Measurements from ENCODE around the gene LAMB4. TPM values are rescaled to one million over a fixed set of nuclear protein-coding genes. Genes with fewer than 3 reads are reported as not detected.

Gene LAMB4
- total and polyA plus RNA-seq, 7 experiments from 2014 or later: 0.17 TPM; not detected in 6

DNA sequence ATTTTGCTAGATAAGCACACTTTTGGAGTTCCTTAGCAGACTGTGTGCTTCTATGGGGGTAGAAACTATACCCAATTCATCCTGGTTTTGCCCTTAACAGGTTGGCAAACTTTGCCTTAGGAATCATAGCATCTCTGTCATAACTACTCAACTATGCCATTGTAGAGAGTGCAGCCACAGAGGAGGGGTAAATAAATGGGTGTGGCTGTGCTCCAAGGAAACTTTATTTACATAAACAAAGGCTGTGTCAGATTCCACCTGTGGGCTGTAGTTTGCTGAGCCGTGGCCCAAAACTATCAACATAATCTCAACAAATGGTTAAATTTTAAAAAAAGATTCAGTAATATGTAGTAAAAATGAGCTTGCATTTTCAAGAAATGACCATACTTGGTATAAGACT, 75.6 kb downstream of the LAMB4 start:
- ATAC-seq: no peak
- no peak for DNase-seq
- Mint-ChIP-seq H3K36me3 (no peaks in the 10 kb centered on the region), H3K4me1 (peaks cover 0 to 8% (median 2%) of the 10 kb centered on the region in 7 donors), H3K27ac (no peak overlapping the region), H3K9me3 (no peaks in the 10 kb centered on the region), H3K27me3 (peaks cover 0 to 10% (median 5%) of the 10 kb centered on the region in 5 donors), H3K4me3 (no peak overlapping the region)
- ChIA-PET CTCF (no interaction called here), POLR2A (no interaction called here)
- Histone ChIP-seq H3K4me3 (ENCODE audit: low read length) (no peak overlapping the region), H3K4me1 (ENCODE audit: control insufficient read depth in 2 of 2, insufficient read depth in 2 of 2, low read length in 2 of 2) (no peaks in the 10 kb centered on the region), H3K36me3 (ENCODE audit: control insufficient read depth in 2 of 3, insufficient read depth in 3 of 3, low read length in 3 of 3) (no peaks in the 10 kb centered on the region), H3K9me3 (ENCODE audit: control insufficient read depth in 2 of 3, low read length in 3 of 3) (no peaks in the 10 kb centered on the region), H3K27me3 (ENCODE audit: control insufficient read depth in 2 of 2, insufficient read depth in 2 of 2, low read length in 2 of 2) (no peaks in the 10 kb centered on the region), H3K27ac (ENCODE audit: low read depth, low read length) (no peak overlapping the region)
- intact Hi-C loops (cut with micrococcal nuclease): no loop called here

DNA sequence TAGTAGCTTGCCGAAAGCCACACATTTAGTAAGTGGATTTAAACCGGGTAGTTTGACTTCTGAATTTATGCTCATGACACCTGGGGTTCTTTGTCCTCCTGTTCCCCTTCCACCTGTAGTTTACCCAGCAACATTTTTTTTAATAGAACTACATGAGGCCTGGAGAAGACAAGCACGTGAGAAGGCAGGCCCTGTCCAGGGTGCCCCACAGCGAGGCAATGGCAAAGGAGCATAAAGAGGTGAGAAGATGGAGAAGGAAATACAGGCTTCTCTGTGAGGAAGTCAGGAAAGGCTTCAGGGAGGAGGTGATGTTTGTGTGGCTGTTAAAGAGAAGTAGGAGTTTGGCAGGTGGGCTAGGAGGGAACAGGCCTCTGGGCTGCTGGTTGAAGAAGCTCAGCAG, 76.9 kb downstream of the LAMB4 start:
- no peak overlapping the region for H3K4me3 Mint-ChIP-seq
- intact Hi-C loops (cut with micrococcal nuclease): no loop called here
- ATAC-seq: no peak

DNA sequence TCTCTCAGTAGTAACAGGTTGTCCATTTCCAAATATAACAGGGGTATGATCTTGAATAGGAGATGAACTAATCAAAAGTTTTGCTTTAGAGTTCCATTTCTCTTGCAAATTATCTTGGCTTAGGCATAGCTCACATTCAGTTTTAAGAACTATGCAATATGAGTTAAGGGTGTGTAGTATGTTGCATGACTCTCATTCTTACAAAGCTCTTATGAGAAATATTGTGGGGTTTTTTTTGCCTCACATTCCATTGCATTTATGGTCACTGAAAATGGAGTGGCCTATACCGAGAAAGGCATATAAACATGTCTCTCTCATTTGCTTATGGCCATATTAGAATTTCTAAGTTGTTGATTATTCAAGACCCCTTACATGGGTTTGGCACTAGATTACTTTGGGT, 78.7 kb downstream of the LAMB4 start:
- no peaks in the 10 kb centered on the region for H3K36me3 Mint-ChIP-seq
- DNase-seq: no peak
- no peak for ATAC-seq
- ChIA-PET CTCF (no interaction called here), POLR2A (no interaction called here)
- H3K9me3 Mint-ChIP-seq: no peaks in the 10 kb centered on the region
- H3K4me1 ChIP-seq (ENCODE audit: control insufficient read depth in 2 of 2, insufficient read depth in 2 of 2, low read length in 2 of 2): no peaks in the 10 kb centered on the region
- H3K36me3 ChIP-seq (ENCODE audit: control insufficient read depth in 2 of 3, insufficient read depth in 3 of 3, low read length in 3 of 3): no peaks in the 10 kb centered on the region
- H3K27ac Mint-ChIP-seq: no peak overlapping the region
- H3K4me3 Mint-ChIP-seq: no peak overlapping the region
- peaks cover 0 to 19% (median 6%) of the 10 kb centered on the region in 7 donors for H3K4me1 Mint-ChIP-seq
- peaks cover 0 to 10% (median 4%) of the 10 kb centered on the region in 5 donors for H3K27me3 Mint-ChIP-seq
- H3K9me3 ChIP-seq (ENCODE audit: control insufficient read depth in 2 of 3, low read length in 3 of 3): no peaks in the 10 kb centered on the region
- intact Hi-C loops (cut with micrococcal nuclease): no loop called here
- H3K27ac ChIP-seq (ENCODE audit: low read depth, low read length): no peak overlapping the region
- H3K27me3 ChIP-seq (ENCODE audit: control insufficient read depth in 2 of 2, insufficient read depth in 2 of 2, low read length in 2 of 2): no peaks in the 10 kb centered on the region
- H3K4me3 ChIP-seq (ENCODE audit: low read length): no peak overlapping the region

More for the DNA sequence above, 76.9 kb downstream of the LAMB4 start:
- H3K4me1 ChIP-seq (ENCODE audit: control insufficient read depth in 2 of 2, insufficient read depth in 2 of 2, low read length in 2 of 2): no peaks in the 10 kb centered on the region
- Mint-ChIP-seq H3K9me3 (no peaks in the 10 kb centered on the region), H3K4me1 (peaks cover 0 to 8% (median 2%) of the 10 kb centered on the region in 7 donors), H3K36me3 (no peaks in the 10 kb centered on the region), H3K27me3 (peaks cover 0 to 10% (median 5%) of the 10 kb centered on the region in 5 donors), H3K27ac (no peak overlapping the region)
- H3K27ac ChIP-seq (ENCODE audit: low read depth, low read length): no peak overlapping the region
- no peaks in the 10 kb centered on the region for H3K36me3 ChIP-seq (ENCODE audit: control insufficient read depth in 2 of 3, insufficient read depth in 3 of 3, low read length in 3 of 3)
- POLR2A ChIA-PET: no interaction called here
- no peak overlapping the region for H3K4me3 ChIP-seq (ENCODE audit: low read length)
- H3K9me3 ChIP-seq (ENCODE audit: control insufficient read depth in 2 of 3, low read length in 3 of 3): no peaks in the 10 kb centered on the region
- no peaks in the 10 kb centered on the region for H3K27me3 ChIP-seq (ENCODE audit: control insufficient read depth in 2 of 2, insufficient read depth in 2 of 2, low read length in 2 of 2)
- no peak for DNase-seq
- CTCF ChIA-PET: no interaction called here

DNA sequence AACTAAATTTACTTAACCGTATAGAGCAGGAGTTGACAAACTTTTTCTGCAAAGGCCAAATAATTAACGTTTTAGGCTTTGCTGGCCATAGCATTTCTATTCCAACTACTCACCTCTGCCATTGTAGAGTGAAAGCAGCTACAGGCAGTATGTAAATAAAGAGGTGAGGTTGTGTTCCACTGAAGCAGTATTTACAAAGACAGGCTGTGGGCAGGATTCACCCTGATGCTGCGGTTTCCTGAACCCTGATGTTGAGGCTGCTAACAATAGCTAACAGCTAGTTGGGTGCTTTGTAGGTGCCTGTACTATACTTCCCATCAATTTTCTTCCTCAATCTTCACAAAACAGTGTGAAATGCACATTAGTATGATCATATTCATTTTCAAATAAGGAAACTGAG, 80.2 kb downstream of the LAMB4 start:
- peak in 4 of 9 donors; percentile 4 to 33 (median 10) for DNase-seq

DNA sequence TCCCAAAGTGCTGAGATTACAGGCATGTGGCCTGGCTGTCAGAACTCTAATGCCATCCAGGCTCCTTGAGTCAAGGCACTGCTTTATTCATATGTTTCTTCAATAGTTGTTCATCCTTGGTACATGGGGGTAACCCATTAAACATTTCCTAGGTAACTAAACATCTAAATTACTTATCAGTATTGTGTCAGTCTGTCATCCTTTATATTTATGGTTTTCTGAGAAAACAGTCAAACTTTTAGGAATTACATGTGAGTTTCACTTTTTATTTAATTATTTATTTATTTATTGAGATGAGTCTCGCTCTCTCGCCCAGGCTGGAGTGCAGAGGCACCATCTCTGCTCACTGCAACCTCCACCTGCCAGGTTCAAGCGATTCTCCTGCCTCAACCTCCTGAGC, 81.7 kb downstream of the LAMB4 start:
- Histone ChIP-seq H3K27me3 (ENCODE audit: control insufficient read depth in 2 of 2, insufficient read depth in 2 of 2, low read length in 2 of 2) (no peaks in the 10 kb centered on the region), H3K27ac (ENCODE audit: low read depth, low read length) (no peak overlapping the region), H3K4me1 (ENCODE audit: control insufficient read depth in 2 of 2, insufficient read depth in 2 of 2, low read length in 2 of 2) (no peaks in the 10 kb centered on the region), H3K36me3 (ENCODE audit: control insufficient read depth in 2 of 3, insufficient read depth in 3 of 3, low read length in 3 of 3) (no peaks in the 10 kb centered on the region), H3K9me3 (ENCODE audit: control insufficient read depth in 2 of 3, low read length in 3 of 3) (no peaks in the 10 kb centered on the region), H3K4me3 (ENCODE audit: low read length) (no peak overlapping the region)
- H3K27ac Mint-ChIP-seq: peak overlapping the region in 1 of 9 donors; percentile 56
- H3K9me3 Mint-ChIP-seq: no peaks in the 10 kb centered on the region
- peaks cover 0 to 18% (median 4%) of the 10 kb centered on the region in 5 donors for H3K27me3 Mint-ChIP-seq
- CTCF ChIA-PET: interaction anchor here (0.6 kb wide), 1 partner anchor 18 kb away, joined by 3 read pairs; no protein-coding TSS in a partner anchor
- intact Hi-C loops (cut with micrococcal nuclease): no loop called here
- H3K4me1 Mint-ChIP-seq: peaks cover 0 to 19% (median 6%) of the 10 kb centered on the region in 7 donors
- POLR2A ChIA-PET: no interaction called here
- H3K36me3 Mint-ChIP-seq: no peaks in the 10 kb centered on the region
- DNase-seq: no peak
- no peak for ATAC-seq
- H3K4me3 Mint-ChIP-seq: peak overlapping the region in 2 of 10 donors; percentile 44 to 54

More for the DNA sequence above, 80.2 kb downstream of the LAMB4 start:
- Histone ChIP-seq H3K4me1 (ENCODE audit: control insufficient read depth in 2 of 2, insufficient read depth in 2 of 2, low read length in 2 of 2) (no peaks in the 10 kb centered on the region), H3K4me3 (ENCODE audit: low read length) (no peak overlapping the region), H3K36me3 (ENCODE audit: control insufficient read depth in 2 of 3, insufficient read depth in 3 of 3, low read length in 3 of 3) (no peaks in the 10 kb centered on the region), H3K9me3 (ENCODE audit: control insufficient read depth in 2 of 3, low read length in 3 of 3) (no peaks in the 10 kb centered on the region), H3K27ac (ENCODE audit: low read depth, low read length) (no peak overlapping the region), H3K27me3 (ENCODE audit: control insufficient read depth in 2 of 2, insufficient read depth in 2 of 2, low read length in 2 of 2) (no peaks in the 10 kb centered on the region)
- H3K4me3 Mint-ChIP-seq: peak overlapping the region in 1 of 10 donors; percentile 26
- CTCF ChIA-PET: no interaction called here
- no peak overlapping the region for H3K27ac Mint-ChIP-seq
- H3K9me3 Mint-ChIP-seq: no peaks in the 10 kb centered on the region
- POLR2A ChIA-PET: no interaction called here
- no peaks in the 10 kb centered on the region for H3K36me3 Mint-ChIP-seq
- H3K4me1 Mint-ChIP-seq: peaks cover 0 to 19% (median 6%) of the 10 kb centered on the region in 7 donors
- peaks cover 0 to 16% (median 3%) of the 10 kb centered on the region in 5 donors for H3K27me3 Mint-ChIP-seq
- no peak for ATAC-seq
- intact Hi-C loops (cut with micrococcal nuclease): no loop called here

DNA sequence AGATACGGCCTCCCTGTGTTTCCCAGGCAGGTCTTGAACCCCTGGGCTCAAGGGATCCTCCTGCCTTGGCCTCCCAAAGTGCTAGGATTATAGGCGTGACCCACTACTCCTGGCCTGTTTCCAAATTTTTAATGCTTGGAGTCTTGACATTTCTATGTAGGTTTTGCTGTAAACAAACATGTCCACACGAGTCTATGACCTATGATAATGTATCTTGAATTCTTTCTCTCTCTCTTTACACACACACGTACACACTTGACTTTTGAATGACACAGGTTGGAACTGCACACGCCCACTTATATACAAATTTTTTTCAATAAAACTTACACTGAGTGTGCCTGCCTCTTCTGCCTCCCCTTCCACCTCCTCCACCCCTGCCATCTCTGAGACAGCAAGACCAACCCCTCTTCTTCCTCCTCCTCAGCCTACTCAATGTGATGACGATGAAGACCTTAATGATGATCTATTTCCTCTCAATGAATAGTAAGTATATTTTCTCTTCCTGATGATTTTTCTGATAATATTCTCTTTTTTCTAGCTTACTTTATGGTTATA, 83.1 kb downstream of the LAMB4 start:
- ChIA-PET CTCF (no interaction called here), POLR2A (no interaction called here)
- Mint-ChIP-seq H3K27ac (no peak overlapping the region), H3K4me1 (peaks cover 0 to 19% (median 6%) of the 10 kb centered on the region in 7 donors), H3K27me3 (peaks cover 0 to 18% (median 4%) of the 10 kb centered on the region in 5 donors), H3K36me3 (no peaks in the 10 kb centered on the region), H3K4me3 (no peak overlapping the region), H3K9me3 (no peaks in the 10 kb centered on the region)
- ATAC-seq (no peak), DNase-seq (no peak)
- H3K9me3 ChIP-seq (ENCODE audit: control insufficient read depth in 2 of 3, low read length in 3 of 3): no peaks in the 10 kb centered on the region
- no peaks in the 10 kb centered on the region for H3K36me3 ChIP-seq (ENCODE audit: control insufficient read depth in 2 of 3, insufficient read depth in 3 of 3, low read length in 3 of 3)
- H3K27me3 ChIP-seq (ENCODE audit: control insufficient read depth in 2 of 2, insufficient read depth in 2 of 2, low read length in 2 of 2): no peaks in the 10 kb centered on the region
- H3K27ac ChIP-seq (ENCODE audit: low read depth, low read length): no peak overlapping the region
- H3K4me1 ChIP-seq (ENCODE audit: control insufficient read depth in 2 of 2, insufficient read depth in 2 of 2, low read length in 2 of 2): no peaks in the 10 kb centered on the region
- no peak overlapping the region for H3K4me3 ChIP-seq (ENCODE audit: low read length)
- intact Hi-C loops (cut with micrococcal nuclease): no loop called here

DNA sequence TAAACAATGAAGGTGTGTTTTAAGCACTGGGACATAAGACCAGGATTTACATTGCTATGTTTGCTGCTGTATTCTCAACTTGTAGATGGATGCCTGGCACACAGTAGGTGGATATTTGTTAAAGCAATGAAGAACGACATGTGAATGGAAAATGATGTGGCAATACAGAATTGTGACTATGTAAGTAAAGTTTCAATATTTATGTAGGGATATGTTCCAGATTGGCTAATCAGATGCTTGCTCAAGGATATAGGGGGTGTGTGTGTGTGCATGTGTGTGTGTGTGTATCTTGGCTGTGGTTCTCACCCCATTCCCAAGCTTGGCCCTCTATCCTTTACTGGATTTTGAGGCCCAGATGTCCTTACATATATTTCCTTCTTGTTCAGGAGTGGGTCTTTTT, 84.5 kb downstream of the LAMB4 start:
- Histone ChIP-seq H3K27ac (ENCODE audit: low read depth, low read length) (no peak overlapping the region), H3K27me3 (ENCODE audit: control insufficient read depth in 2 of 2, insufficient read depth in 2 of 2, low read length in 2 of 2) (no peaks in the 10 kb centered on the region), H3K36me3 (ENCODE audit: control insufficient read depth in 2 of 3, insufficient read depth in 3 of 3, low read length in 3 of 3) (no peaks in the 10 kb centered on the region), H3K4me1 (ENCODE audit: control insufficient read depth in 2 of 2, insufficient read depth in 2 of 2, low read length in 2 of 2) (no peaks in the 10 kb centered on the region), H3K9me3 (ENCODE audit: control insufficient read depth in 2 of 3, low read length in 3 of 3) (no peaks in the 10 kb centered on the region), H3K4me3 (ENCODE audit: low read length) (no peak overlapping the region)
- ATAC-seq (no peak), DNase-seq (no peak)
- H3K27me3 Mint-ChIP-seq: peaks cover 0 to 22% (median 4%) of the 10 kb centered on the region in 5 donors
- H3K27ac Mint-ChIP-seq: peak overlapping the region in 1 of 9 donors; percentile 9
- intact Hi-C loops (cut with micrococcal nuclease): no loop called here
- no peak overlapping the region for H3K4me3 Mint-ChIP-seq
- H3K36me3 Mint-ChIP-seq: no peaks in the 10 kb centered on the region
- ChIA-PET CTCF (no interaction called here), POLR2A (no interaction called here)
- no peaks in the 10 kb centered on the region for H3K9me3 Mint-ChIP-seq
- peaks cover 0 to 14% (median 6%) of the 10 kb centered on the region in 7 donors for H3K4me1 Mint-ChIP-seq
